A549 (cell line): ENCODE measurements around the gene COL26A1. TPM values are rescaled to one million over a fixed set of nuclear protein-coding genes. Genes with fewer than 3 reads are reported as not detected.

Source experiments
- ATAC-seq, 2 experiments: fragments of 200-7000 bp in 1 of 2; fragments of >200 bp in 1 of 2; cut with Nextera tagmentation in 1 of 2; cut with Tn5 transposase in 1 of 2; 3 replicates each; pipeline versions ENCODE4 v1.8.0 to v1.9.1; 2018 to 2020; ENCODE audit warnings: mild to moderate bottlenecking in 1 of 2, moderate library complexity in 1 of 2
- CTCF ChIA-PET: fragments of 300-600 bp; sonication (Branson Sonifier 250); formaldehyde crosslinking; extraction: SDS; loops from one replicate; lab custom pipeline; 2021; ENCODE audit warnings: antibody characterized with exemption, inconsistent platforms; lab: Yijun Ruan, JAX
- POLR2A ChIA-PET: fragments of 350-600 bp; formaldehyde crosslinking; extraction: SDS; loops from one replicate; lab custom pipeline; 2021; ENCODE audit warnings: antibody characterized with exemption, inconsistent platforms; lab: Yijun Ruan, JAX
- DNase-seq, 2 experiments: peaks; one replicate each; pipeline versions ENCODE4 v3.0.0 to v3.0.0-alpha.2; 2011 to 2016; ENCODE audit warnings: low read depth in 1 of 2, low spot score in 1 of 2
- FAIRE-seq: peaks from 2 replicates; lab custom pipeline; 2011; peaks lifted over from hg19 to GRCh38; lab: Jason Lieb, UNC
- H3K27ac ChIP-seq, 2 experiments: fragments of >200 bp; sonication (Bioruptor Twin); formaldehyde crosslinking; 3 replicates each; pipeline ENCODE4 v1.5.1; 2016 to 2017
- H3K4me1 ChIP-seq: fragments of >200 bp; sonication (Bioruptor Twin); formaldehyde crosslinking; 3 replicates; pipeline ENCODE4 v1.6.1; 2016
- H3K4me2 ChIP-seq: fragments of >200 bp; sonication (Bioruptor Twin); formaldehyde crosslinking; 3 replicates; pipeline ENCODE4 v1.6.1; 2016
- H3K4me3 ChIP-seq: fragments of >200 bp; sonication (Bioruptor Twin); formaldehyde crosslinking; 3 replicates; pipeline ENCODE4 v1.5.1; 2016
- H3K9me3 ChIP-seq: fragments of >200 bp; sonication (Bioruptor Twin); formaldehyde crosslinking; 3 replicates; pipeline ENCODE4 v1.6.1; 2016
- BHLHE40 ChIP-seq: IDR thresholded peaks from 2 replicates; pipeline ENCODE4 v1.6.1; 2012; ENCODE audit warnings: low read depth, low read length, inconsistent platforms
- CHD2 ChIP-seq: fragments of 150-350 bp; IDR thresholded peaks from 2 replicates; pipeline ENCODE4 v1.6.1; 2014; ENCODE audit warnings: low read length; ENCODE audit not compliant: partially characterized antibody
- CHD4 ChIP-seq: fragments of 200-600 bp; sonication (generic); IDR thresholded peaks from 2 replicates; pipeline ENCODE4 v1.6.1; 2016; ENCODE audit warnings: antibody characterized with exemption, mild to moderate bottlenecking, borderline replicate concordance
- EHMT2 ChIP-seq: fragments of 200-600 bp; sonication (generic); IDR thresholded peaks from 2 replicates; pipeline ENCODE4 v1.6.1; 2016; ENCODE audit warnings: antibody characterized with exemption, low read depth, mild to moderate bottlenecking, moderate library complexity
- FOSB ChIP-seq: fragments of 250-450 bp; sonication (Bioruptor Pico); IDR thresholded peaks from 2 replicates; pipeline ENCODE4 v1.5.0; 2020; ENCODE audit warnings: mild to moderate bottlenecking, moderate library complexity
- HOXA7 ChIP-seq: fragments of 250-450 bp; sonication (Bioruptor Pico); IDR thresholded peaks from 2 replicates; pipeline ENCODE4 v1.5.0; 2020; ENCODE audit warnings: mild to moderate bottlenecking, moderate library complexity
- JUN ChIP-seq, 2 experiments: fragments of >200 bp; sonication (Bioruptor Twin); formaldehyde crosslinking; IDR thresholded peaks; 2 replicates in 1 of 2; 3 replicates in 1 of 2; pipeline ENCODE4 v1.6.1; 2016 to 2017
- JUNB ChIP-seq: fragments of >200 bp; sonication (Bioruptor Twin); formaldehyde crosslinking; IDR thresholded peaks from 2 replicates; pipeline ENCODE4 v1.6.1; 2016
- MAZ ChIP-seq: fragments of 150-350 bp; IDR thresholded peaks from 2 replicates; pipeline ENCODE4 v1.6.1; 2014; ENCODE audit warnings: antibody characterized with exemption, low read depth, low read length, borderline replicate concordance
- NPAS2 ChIP-seq: fragments of 250-450 bp; sonication (Bioruptor Pico); IDR thresholded peaks from 2 replicates; pipeline ENCODE4 v1.8.0; 2022; ENCODE audit warnings: mild to moderate bottlenecking, moderate library complexity, borderline replicate concordance
- POLR2AphosphoS2 ChIP-seq: conservative IDR thresholded peaks from 2 replicates; pipeline ENCODE4 v1.6.1; 2012; ENCODE audit warnings: low read length, improper control_type of control experiment, inconsistent platforms
- RAD21 ChIP-seq, 2 experiments: fragments of >200 bp in 1 of 2; sonication (Bioruptor Twin) in 1 of 2; formaldehyde crosslinking in 1 of 2; IDR thresholded peaks in 1 of 2; conservative IDR thresholded peaks in 1 of 2; 2 replicates in 1 of 2; 3 replicates in 1 of 2; pipeline ENCODE4 v1.6.1; 2012 to 2018; ENCODE audit warnings: inconsistent platforms in 1 of 2
- RARB ChIP-seq: fragments of 250-450 bp; sonication (Bioruptor Pico); IDR thresholded peaks from 2 replicates; pipeline ENCODE4 v1.8.0; 2021; ENCODE audit warnings: mild to moderate bottlenecking, moderate library complexity
- RCOR1 ChIP-seq: fragments of 150-350 bp; IDR thresholded peaks from 2 replicates; pipeline ENCODE4 v1.6.1; 2014; ENCODE audit warnings: antibody characterized with exemption, low read length, low read depth
- RFX5 ChIP-seq: fragments of 450-650 bp; IDR thresholded peaks from 2 replicates; pipeline ENCODE4 v1.7.1; 2014; ENCODE audit warnings: antibody characterized with exemption, mild to moderate bottlenecking, moderate library complexity
- RNF2 ChIP-seq: fragments of 200-600 bp; sonication (generic); IDR thresholded peaks from 2 replicates; pipeline ENCODE4 v1.6.1; 2016; ENCODE audit warnings: low read depth, mild to moderate bottlenecking, antibody characterized with exemption, moderate library complexity, borderline replicate concordance
- SMC3 ChIP-seq: fragments of >200 bp; sonication (Bioruptor Twin); formaldehyde crosslinking; IDR thresholded peaks from 3 replicates; pipeline ENCODE4 v1.6.1; 2018; ENCODE audit warnings: inconsistent platforms
- TFCP2L1 ChIP-seq: fragments of 250-450 bp; sonication (Bioruptor Pico); IDR thresholded peaks from 2 replicates; pipeline ENCODE4 v1.5.0; 2021; ENCODE audit warnings: mild to moderate bottlenecking
- ZC3H11A ChIP-seq: fragments of 450-650 bp; IDR thresholded peaks from 2 replicates; pipeline ENCODE4 v1.6.1; 2014; ENCODE audit warnings: antibody characterized with exemption, mild to moderate bottlenecking
- WGBS: methylation state at CpG from one replicate; pipeline ENCODE4 v1.1.6; 2017; ENCODE audit errors: missing lambda C conversion rate; 5-methylcytosine and 5-hydroxymethylcytosine counted together
- polyA plus RNA-seq, 4 experiments: library from polyadenylated mRNA; depleted of rRNA in 3 of 4; stranded (reverse); fragments of >200 nt; fragmentation: RNase III in 1 of 4; extraction: RNeasy Plus Mini Kit Qiagen cat#74134 plus additional on column Dnase treatment in 1 of 4; gene quantifications; 2 replicates in 3 of 4; 3 replicates in 1 of 4; pipeline ENCODE4 v1.2.3, GENCODE V29; 2011 to 2017
- TF ChIP-seq, protein P1 (sequence below): fragments of >200 bp; sonication (Bioruptor Twin); formaldehyde crosslinking; IDR thresholded peaks from 2 replicates; pipeline ENCODE4 v1.6.1; 2016
- TF ChIP-seq, protein P2 (sequence below): IDR thresholded peaks from 2 replicates; pipeline ENCODE4 v1.6.1; 2012; ENCODE audit warnings: low read depth, borderline replicate concordance
- TF ChIP-seq, protein P3 (sequence below): fragments of 450-650 bp; IDR thresholded peaks from 2 replicates; pipeline ENCODE4 v1.6.1; 2014; ENCODE audit warnings: antibody characterized with exemption
- TF ChIP-seq, protein P4 (sequence below): fragments of 250-450 bp; sonication (Bioruptor Pico); IDR thresholded peaks from 2 replicates; pipeline ENCODE4 v1.5.0; 2021; ENCODE audit warnings: mild to moderate bottlenecking, moderate library complexity, borderline replicate concordance

COL26A1 gene
- polyA plus RNA-seq, 2 of the 4 experiments (the other 2 are of a cell fraction), result 0.52 to 1.4 TPM

DNA sequence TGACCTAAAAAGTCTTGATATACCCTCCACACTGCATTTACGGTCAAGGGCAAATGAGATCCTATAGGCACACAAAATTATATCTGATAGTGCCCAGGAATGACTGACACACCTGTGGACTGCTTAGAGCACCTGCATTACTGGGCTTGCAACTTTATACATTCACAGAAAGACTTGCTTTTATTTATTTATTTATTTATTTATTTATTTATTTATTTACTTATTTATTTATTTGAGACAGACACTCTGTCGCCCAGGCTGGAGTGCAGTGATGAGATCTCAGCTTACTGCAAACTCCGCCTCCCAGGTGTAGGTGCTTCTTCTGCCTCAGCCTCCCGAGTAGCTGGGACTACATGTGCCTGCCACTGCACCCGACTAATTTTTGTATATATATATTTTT is 34.5 kb upstream of the COL26A1 start:
- ATAC-seq, result no peak
- CTCF ChIA-PET, result interaction anchor here (1.2 to 1.7 kb wide), 4 partner anchors 13 to 180 kb away, joined by 3 to 6 read pairs (median 4); no protein-coding TSS in a partner anchor
- no peak for DNase-seq
- Histone ChIP-seq H3K4me3 (no peak overlapping the region), H3K9me3 (no peaks in the 10 kb centered on the region), H3K4me1 (no peaks in the 10 kb centered on the region), H3K4me2 (no peak overlapping the region), H3K27ac (no peak overlapping the region)
- WGBS, result 71% methylated on average over 5 of the region's 5 CpGs
- FAIRE-seq, result no peak
- POLR2A ChIA-PET, result no interaction called here
- TF ChIP-seq JUN (IDR thresholded peaks at IDR 0.05) (no peak), RNF2 (no peak), RCOR1 (no peak), RFX5 (no peak), JUNB (no peak), ZC3H11A (peak; percentile 75)
- TF ChIP-seq, all 56 proteins: peak for 1

DNA sequence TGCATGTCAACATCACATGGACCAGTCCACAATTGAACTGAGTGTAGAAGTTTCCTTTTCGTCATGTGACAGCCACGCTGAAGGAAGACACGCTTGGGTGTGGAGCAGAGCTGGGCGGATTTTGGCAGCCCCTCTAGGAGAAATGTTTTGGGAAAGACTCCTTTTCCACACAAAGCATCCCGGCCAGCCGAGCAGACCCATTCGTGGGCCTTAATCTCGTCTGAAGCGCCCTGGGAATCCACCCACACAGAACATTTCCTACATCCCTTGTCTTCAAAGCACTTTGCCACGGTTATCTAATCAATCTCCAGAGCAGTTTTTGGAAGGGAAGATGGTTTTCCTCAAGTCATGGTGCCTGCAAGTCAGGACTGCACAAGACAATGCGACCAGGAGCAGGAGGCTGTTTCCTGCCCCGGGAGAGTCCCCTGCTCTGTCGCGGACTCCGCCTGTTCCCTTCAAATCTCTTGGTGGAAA is 32.6 kb upstream of the COL26A1 start:
- POLR2A ChIA-PET, result no interaction called here
- no peak for TF ChIP-seq MAZ
- no peak for TF ChIP-seq BHLHE40
- TF ChIP-seq SMC3, result no peak
- TF ChIP-seq FOSB (CRISPR knock-in tag), result no peak
- TF ChIP-seq CHD4, result no peak
- ATAC-seq (no peak), DNase-seq (no peak), FAIRE-seq (no peak)
- no peaks in the 10 kb centered on the region for H3K4me1 ChIP-seq
- no peak overlapping the region for H3K27ac ChIP-seq
- no peak overlapping the region for H3K4me2 ChIP-seq
- CTCF ChIA-PET, result interaction anchor here (0.6 to 2.8 kb wide), 3 partner anchors 8 to 172 kb away, joined by 3 to 10 read pairs (median 3); no protein-coding TSS in a partner anchor
- no peak overlapping the region for H3K4me3 ChIP-seq
- WGBS, result 75% methylated on average over 15 of the region's 15 CpGs
- no peaks in the 10 kb centered on the region for H3K9me3 ChIP-seq

DNA sequence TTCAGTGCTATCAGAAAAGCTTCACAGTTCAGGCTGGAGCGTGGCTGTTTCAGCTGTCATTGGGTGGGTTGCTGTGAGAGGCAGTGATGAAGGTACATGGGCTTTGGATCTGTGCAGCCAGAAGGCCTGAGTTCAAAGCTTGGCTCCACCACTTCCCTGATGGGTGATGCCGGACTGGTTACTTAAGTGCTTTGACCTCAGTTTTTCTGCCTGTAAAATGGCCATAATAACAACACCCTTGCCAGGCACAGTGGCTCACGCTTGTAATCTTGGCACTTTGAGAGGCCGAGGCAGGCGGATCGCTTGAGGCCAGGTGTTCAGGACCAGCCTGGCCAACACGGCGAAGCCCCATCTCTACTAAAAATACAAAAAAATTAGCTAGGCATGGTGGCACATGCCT is 30.6 kb upstream of the COL26A1 start:
- H3K27ac ChIP-seq, result no peak overlapping the region
- H3K4me3 ChIP-seq, result no peak overlapping the region
- WGBS, result 82% methylated on average over 8 of the region's 8 CpGs
- no peak for ATAC-seq
- FAIRE-seq, result no peak
- no peak overlapping the region for H3K4me2 ChIP-seq
- no peak for DNase-seq
- TF ChIP-seq RNF2 (no peak), RFX5 (no peak), RAD21 (conservative IDR thresholded peaks at IDR 0.05 in 1 of 2, IDR thresholded peaks at IDR 0.05 in 1 of 2) (no peak), FOSB (CRISPR knock-in tag) (no peak), HOXA7 (CRISPR knock-in tag) (no peak), EHMT2 (no peak), RARB (no peak), POLR2AphosphoS2 (no peak), CHD2 (no peak), NPAS2 (no peak), TFCP2L1 (CRISPR knock-in tag) (no peak), SMC3 (no peak)
- TF ChIP-seq, protein P1, sequence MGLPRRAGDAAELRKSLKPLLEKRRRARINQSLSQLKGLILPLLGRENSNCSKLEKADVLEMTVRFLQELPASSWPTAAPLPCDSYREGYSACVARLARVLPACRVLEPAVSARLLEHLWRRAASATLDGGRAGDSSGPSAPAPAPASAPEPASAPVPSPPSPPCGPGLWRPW, result no peak
- TF ChIP-seq, protein P2, sequence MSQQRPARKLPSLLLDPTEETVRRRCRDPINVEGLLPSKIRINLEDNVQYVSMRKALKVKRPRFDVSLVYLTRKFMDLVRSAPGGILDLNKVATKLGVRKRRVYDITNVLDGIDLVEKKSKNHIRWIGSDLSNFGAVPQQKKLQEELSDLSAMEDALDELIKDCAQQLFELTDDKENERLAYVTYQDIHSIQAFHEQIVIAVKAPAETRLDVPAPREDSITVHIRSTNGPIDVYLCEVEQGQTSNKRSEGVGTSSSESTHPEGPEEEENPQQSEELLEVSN, result no peak
- TF ChIP-seq, protein P3, sequence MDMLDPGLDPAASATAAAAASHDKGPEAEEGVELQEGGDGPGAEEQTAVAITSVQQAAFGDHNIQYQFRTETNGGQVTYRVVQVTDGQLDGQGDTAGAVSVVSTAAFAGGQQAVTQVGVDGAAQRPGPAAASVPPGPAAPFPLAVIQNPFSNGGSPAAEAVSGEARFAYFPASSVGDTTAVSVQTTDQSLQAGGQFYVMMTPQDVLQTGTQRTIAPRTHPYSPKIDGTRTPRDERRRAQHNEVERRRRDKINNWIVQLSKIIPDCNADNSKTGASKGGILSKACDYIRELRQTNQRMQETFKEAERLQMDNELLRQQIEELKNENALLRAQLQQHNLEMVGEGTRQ, result no peak
- TF ChIP-seq, protein P4, sequence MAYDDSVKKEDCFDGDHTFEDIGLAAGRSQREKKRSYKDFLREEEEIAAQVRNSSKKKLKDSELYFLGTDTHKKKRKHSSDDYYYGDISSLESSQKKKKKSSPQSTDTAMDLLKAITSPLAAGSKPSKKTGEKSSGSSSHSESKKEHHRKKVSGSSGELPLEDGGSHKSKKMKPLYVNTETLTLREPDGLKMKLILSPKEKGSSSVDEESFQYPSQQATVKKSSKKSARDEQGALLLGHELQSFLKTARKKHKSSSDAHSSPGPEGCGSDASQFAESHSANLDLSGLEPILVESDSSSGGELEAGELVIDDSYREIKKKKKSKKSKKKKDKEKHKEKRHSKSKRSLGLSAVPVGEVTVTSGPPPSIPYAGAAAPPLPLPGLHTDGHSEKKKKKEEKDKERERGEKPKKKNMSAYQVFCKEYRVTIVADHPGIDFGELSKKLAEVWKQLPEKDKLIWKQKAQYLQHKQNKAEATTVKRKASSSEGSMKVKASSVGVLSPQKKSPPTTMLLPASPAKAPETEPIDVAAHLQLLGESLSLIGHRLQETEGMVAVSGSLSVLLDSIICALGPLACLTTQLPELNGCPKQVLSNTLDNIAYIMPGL, result no peak
- TF ChIP-seq, all 56 proteins: peak for 0
- Histone ChIP-seq H3K9me3 (no peaks in the 10 kb centered on the region), H3K4me1 (no peaks in the 10 kb centered on the region)
- ChIA-PET CTCF (interaction anchor here (0.9 to 2.8 kb wide), 4 partner anchors 10 to 138 kb away, joined by 3 to 10 read pairs (median 4); no protein-coding TSS in a partner anchor), POLR2A (interaction anchor here (0.7 kb wide), 1 partner anchor 11 kb away, joined by 3 read pairs; the partner anchor contains the start of gene IFT22)
